Activated CD8-positive, alpha-beta memory T cell treated with anti-CD3 and anti-CD28 coated beads, Interleukin-2, amount 50 U/mL, for 24 hours (primary cell): ENCODE data around the gene ASS1.

ENCODE experiments used
- DNase-seq: peaks from one replicate; pipeline ENCODE4 v3.0.0-alpha.2; 2020; ENCODE audit errors: extremely low read depth

ASS1 gene

DNA sequence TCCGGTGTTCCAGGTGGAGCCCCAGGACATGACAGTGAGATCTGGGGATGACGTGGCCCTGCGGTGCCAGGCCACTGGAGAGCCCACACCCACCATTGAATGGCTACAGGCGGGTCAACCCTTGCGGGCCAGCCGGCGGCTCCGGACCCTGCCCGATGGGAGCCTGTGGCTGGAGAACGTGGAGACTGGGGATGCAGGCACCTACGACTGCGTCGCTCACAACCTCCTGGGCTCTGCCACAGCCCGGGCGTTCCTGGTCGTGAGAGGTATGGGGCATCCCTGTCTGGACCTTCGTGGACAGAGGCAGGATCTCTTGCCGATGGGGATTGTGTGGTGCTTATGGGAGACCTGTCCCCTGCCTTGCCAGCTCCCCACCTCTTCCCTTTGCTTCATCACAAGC lies 26.0 kb upstream of the ASS1 start:
- DNase-seq = no peak

- DNase-seq = no peak
Observed at GRCh38 chr9:130419521-130420035, 25.2 kb upstream of the ASS1 start.

DNA sequence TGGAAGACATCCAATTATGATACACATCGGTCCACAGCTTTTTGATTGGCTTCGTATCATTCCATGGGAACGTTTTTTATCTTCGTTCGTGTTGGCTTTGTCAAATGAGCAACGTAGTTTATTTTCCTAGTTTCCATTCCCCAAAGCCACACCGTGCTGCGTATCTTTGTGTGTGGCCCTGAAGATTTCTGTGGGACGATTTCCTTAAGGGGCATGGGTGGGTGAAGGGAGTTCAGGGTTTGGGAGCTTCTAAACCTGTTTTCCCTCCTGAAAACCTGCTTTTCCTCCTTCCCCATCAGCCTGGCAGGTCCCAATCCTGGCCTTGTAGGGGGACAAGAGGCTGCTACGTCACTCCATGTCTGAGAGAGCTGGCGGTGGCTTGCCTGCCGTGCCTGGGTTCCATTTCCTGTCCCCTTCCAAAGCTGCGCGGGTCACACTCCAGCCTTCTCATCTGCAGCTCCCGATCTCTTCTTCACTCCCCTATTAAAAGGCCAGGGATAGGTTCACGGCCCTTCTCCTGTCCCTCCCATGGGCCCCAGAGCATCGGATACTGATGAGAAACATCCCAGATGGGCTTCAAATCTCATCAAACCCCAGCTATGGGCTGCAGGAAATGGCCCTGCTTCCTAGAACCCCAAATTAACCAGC lies 23.5 kb upstream of the ASS1 start:
- no peak for DNase-seq

DNA sequence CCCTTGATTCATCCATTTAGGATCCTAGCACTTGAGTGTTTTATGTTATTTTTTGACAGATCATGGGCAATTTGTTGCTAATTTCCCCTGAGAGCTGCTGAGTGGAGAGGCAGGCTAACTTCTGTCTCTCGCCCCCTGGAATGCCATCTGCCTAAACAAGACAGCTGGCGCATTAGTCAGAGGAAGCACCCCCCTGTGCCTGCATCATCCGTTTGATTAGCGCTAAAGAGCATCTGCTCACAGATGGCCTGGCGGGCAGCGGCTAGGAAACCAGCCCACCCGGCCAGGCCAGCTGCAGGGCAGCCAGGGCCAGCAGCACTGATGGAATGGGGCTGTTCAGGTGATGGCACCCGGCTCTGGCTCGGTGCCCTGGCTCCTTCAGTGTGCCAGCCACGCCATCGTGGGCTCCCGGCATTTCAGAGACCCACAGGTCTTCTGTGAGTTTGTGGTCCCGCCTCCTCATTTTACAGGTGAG lies 22.9 kb upstream of the ASS1 start:
- no peak for DNase-seq

DNA sequence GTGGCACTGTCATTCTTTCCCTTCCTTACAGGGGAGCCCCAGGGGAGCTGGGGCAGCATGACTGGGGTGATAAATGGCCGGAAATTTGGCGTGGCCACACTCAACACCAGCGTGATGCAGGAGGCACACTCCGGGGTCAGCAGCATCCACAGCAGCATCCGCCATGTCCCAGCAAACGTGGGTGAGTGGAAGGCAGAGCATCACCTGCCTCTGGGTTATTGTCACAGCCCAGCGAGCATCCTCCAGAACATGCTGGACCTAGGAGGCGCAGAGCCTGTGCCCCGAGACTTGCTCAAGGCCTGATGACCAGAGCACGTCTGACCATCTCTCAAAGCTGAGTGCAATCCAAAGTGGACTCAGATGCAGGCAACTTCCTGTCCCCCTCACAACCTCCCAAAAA lies 22.2 kb upstream of the ASS1 start:
- DNase-seq = no peak

GRCh38 chr9:130423272-130423671 lies 21.5 kb upstream of the ASS1 start:
- DNase-seq = no peak

GRCh38 chr9:130424595-130425454 lies 19.9 kb upstream of the ASS1 start:
- DNase-seq = no peak

DNA sequence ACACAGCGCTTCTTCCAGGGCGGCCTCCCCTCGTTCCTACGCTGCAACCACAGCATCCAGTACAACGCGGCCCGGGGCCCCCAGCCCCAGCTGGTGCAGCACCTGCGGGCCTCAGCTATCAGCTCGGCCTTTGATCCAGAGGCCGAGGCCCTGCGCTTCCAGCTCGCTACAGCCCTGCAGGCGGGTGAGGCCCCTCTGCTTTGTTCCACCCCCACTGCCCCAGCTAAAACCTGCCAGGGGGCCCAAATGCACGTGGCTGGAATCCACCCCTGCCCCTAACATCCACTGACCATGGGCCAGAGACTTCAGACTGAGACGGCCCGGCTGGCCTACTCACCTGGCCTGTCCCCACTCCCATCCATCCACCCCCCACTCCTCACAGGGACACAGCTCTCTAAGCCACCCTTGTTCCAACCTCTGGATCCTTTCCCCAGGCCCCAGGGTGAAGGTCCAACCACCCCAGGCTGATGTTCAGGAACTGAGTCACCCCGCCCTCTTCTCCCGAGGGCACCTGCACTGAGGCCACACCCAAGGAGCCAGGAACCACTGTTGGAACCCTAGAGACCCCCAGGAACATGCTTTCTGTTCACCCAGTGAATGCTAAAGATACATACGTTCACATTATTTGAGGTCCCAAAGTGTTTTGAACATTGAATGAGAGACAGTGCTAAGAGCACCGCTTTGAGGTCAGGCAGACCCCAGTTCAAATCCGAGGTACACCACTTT lies 18.9 kb upstream of the ASS1 start:
- DNase-seq = no peak

- no peak for DNase-seq
Observed at GRCh38 chr9:130426467-130426773, 18.3 kb upstream of the ASS1 start.

DNA sequence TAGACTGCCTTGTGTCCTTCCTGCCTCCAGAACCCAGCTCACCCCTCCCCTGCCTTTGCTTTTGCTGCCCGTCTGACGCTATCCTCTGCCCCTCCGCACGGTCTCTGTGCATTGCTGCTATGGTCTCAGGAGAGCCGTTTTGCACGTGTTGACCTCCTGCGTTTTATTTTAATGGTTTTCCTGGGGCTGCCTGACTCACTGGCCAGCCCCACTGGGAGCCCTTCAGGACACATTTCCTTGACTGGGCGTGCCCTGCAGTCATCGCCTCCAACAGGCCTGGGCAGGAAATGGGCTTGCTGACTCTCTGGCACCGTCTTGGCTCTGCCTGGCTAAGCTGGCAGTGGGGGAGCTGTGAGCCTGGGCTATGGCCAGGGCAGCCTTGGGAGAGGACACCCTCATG lies 17.9 kb upstream of the ASS1 start:
- no peak for DNase-seq

DNA sequence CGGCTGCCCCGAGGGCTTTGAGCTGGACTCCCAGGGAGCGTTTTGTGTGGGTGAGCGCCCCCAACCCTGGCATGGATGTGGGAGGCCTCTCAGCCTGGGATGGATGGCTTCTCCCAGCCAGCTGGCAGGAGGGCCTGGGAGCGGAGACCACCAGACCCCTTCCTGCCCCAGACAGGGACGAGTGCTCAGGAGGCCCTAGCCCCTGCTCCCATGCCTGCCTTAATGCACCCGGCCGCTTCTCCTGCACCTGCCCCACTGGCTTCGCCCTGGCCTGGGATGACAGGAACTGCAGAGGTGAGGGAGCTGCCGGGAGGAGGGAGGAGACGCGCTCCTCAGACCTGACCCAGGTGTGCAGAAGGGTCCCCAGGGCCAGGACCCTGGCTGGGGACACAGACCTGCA lies 17.4 kb upstream of the ASS1 start:
- DNase-seq = no peak

GRCh38 chr9:130428086-130428665 lies 16.6 kb upstream of the ASS1 start:
- no peak for DNase-seq

GRCh38 chr9:130429381-130429780 lies 15.4 kb upstream of the ASS1 start:
- DNase-seq = no peak

DNA sequence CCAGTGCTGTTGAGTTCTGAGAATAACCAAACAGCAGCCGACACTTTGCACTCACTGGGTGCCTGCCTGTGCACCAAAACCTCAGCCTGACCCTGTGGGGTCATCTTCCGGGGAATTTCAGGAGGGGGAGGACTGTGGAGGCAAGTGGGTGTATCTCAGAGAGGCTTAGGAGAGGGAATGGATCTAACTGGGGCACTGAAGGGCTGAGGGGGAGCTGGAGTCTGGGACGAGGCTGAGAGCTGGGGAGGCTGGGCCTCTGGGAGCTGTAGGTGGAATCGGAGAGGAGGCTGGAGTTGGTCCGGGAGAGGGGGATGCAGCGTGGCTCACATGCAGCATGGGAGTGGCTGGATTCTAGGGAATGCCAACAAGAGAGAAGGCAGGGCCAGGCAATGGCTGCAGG lies 14.9 kb upstream of the ASS1 start:
- DNase-seq = no peak

DNA sequence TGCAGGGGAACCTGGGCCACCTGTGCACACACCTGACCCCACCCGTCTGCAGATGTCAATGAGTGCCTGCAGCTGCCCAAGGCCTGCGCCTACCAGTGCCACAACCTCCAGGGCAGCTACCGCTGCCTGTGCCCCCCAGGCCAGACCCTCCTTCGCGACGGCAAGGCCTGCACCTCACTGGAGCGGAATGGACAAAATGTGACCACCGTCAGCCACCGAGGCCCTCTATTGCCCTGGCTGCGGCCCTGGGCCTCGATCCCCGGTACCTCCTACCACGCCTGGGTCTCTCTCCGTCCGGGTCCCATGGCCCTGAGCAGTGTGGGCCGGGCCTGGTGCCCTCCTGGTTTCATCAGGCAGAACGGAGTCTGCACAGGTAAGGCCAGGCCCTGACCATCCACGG lies 14.5 kb upstream of the ASS1 start:
- DNase-seq = no peak

GRCh38 chr9:130430734-130431535 lies 13.8 kb upstream of the ASS1 start:
- DNase-seq = no peak

DNA sequence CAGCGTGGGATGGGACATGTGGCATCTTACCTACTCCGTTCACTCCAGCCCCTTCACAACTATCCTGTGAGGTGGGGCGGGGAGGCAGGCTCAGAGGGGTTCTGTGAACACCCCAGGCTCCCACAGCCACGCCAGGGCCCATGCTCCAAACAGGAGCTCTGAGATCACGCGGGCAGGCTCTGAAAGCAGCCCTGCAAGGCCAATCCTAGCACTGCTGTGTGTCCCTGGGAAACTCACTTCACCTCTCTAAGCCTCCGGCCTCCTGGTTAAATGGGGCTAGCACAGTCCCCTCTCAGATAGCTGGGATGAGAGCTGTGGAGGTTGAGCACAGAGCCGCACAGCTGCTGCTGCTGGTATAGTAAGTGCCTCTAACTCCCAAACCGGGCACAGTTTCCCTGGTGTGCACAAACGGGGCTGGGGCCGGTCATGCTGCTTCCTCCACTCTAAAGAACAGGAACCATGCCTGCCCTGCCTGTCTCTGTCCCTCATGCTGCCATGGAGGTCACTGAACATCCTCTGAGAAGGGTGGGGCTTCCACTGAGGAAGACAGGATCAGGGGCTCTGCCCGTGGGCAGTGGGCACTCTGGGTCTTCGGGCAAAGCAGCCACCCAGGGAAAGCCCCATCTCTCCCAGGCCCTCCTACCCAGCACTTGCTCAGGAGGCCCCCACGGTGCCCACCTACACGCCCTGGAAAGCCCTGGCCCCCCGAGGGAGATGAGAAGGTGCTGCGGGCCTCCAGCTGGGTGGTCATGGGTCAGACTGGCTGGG lies 13.0 kb upstream of the ASS1 start:
- no peak for DNase-seq

GRCh38 chr9:130432362-130432761 lies 12.4 kb upstream of the ASS1 start:
- DNase-seq = no peak

GRCh38 chr9:130432796-130433167 lies 12.0 kb upstream of the ASS1 start:
- no peak for DNase-seq

DNA sequence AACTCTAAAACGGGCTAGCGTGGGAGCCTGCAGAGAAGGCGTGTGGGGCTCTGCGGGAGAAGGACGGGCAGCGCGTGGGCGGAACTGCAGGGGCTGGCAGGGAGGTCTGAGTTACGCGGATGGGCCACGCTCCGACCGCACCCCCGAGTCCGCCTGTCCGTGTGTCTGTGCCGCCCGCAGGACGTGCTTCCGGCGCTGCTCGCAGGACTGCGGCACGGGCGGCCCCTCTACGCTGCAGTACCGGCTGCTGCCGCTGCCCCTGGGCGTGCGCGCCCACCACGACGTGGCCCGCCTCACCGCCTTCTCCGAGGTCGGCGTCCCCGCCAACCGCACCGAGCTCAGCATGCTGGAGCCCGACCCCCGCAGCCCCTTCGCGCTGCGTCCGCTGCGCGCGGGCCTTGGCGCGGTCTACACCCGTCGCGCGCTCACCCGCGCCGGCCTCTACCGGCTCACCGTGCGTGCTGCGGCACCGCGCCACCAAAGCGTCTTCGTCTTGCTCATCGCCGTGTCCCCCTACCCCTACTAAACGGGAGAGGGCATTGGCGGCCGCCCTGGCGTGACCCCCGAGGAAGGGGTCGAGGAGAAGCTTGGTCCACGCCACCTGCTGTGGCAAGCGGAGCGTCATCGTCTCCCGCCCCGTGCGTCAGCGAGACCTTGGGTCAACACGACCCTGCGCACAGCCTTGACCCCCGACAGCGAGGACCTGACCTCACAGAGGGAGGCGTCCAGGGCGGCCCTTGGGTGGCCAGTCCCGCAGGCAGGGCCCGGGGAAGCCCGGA lies 11.4 kb upstream of the ASS1 start:
- DNase-seq = no peak
